Nephron progenitor cell (in vitro differentiated cells): ENCODE data around the gene ALDH1A2.
A peak's percentile ranks its signal among the peaks of the same experiment; 100 is the strongest.

ENCODE experiments used
- DNase-seq: peaks from one replicate; pipeline ENCODE4 v3.0.0; 2021
- H3K27ac Mint-ChIP-seq: 2 replicates; pipeline ENCODE4 v1.8.0; 2021; ENCODE audit warnings: mild to moderate bottlenecking, moderate library complexity, mixed read lengths
- H3K27me3 Mint-ChIP-seq: 2 replicates; pipeline ENCODE4 v1.8.0; 2021; ENCODE audit warnings: mild to moderate bottlenecking, low read depth, mixed read lengths; ENCODE audit not compliant: poor library complexity
- H3K36me3 Mint-ChIP-seq: 2 replicates; pipeline ENCODE4 v1.8.0; 2021; ENCODE audit warnings: low read depth, mixed read lengths
- H3K4me1 Mint-ChIP-seq: 2 replicates; pipeline ENCODE4 v1.8.0; 2021; ENCODE audit warnings: mixed read lengths
- H3K4me3 Mint-ChIP-seq: 2 replicates; pipeline ENCODE4 v1.8.0; 2021; ENCODE audit warnings: mild to moderate bottlenecking, moderate library complexity, mixed read lengths
- H3K9me3 Mint-ChIP-seq: 2 replicates; pipeline ENCODE4 v1.8.0; 2021; ENCODE audit warnings: mild to moderate bottlenecking, moderate library complexity, mixed read lengths
- CTCF ChIP-seq: fragments of 200-600 bp; sonication (generic); IDR thresholded peaks from 2 replicates; pipeline ENCODE4 v1.5.0; 2021; ENCODE audit warnings: antibody characterized with exemption

ALDH1A2 gene

DNA sequence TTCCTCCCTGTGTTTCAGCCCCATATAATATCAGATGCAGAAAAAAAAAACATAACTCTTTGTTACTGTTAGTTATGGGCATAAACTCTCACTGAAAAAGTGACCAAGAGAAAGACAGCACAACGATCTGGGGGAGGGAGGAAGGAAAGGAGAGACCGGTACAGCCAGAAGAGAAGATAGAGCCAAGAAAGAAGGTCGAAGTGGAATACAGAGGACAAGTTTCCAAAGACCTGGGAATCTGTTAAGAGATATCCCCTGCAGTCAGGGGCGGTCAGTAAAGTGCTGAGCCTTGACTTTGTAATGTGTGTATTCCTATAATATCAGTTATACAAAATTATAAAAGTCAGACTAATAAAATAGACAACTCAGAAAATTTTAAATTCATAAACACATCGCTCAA, 3.3 kb downstream of the ALDH1A2 start:
- DNase-seq = no peak
- no peak for TF ChIP-seq CTCF
- no peaks in the 10 kb centered on the region for H3K36me3 Mint-ChIP-seq
- H3K27me3 Mint-ChIP-seq = peaks cover 25% of the 10 kb centered on the region
- H3K4me1 Mint-ChIP-seq = peaks cover 72% of the 10 kb centered on the region
- H3K27ac Mint-ChIP-seq = peak overlapping the region; percentile 34
- H3K4me3 Mint-ChIP-seq = peak overlapping the region; percentile 85
- H3K9me3 Mint-ChIP-seq = no peaks in the 10 kb centered on the region

DNA sequence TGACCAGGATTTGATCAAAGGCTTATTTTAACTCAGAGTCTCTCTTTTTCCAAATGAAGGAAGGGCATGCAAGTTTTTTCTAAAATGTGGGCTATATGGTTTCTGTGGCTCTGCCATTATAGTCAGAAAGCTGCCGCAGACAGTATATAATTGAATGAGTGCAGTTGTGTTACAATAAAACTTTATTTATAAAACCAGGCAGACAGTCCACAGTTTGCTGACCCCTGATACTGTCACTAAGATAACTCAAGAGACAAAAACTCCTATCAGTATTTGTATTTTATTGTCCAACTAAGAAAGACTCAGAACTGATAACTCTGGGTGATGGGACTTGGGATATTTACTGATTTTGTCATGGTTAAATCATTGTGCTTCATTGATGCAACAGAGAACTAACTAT, 4.9 kb downstream of the ALDH1A2 start:
- Mint-ChIP-seq H3K9me3 (no peaks in the 10 kb centered on the region), H3K27ac (no peak overlapping the region), H3K27me3 (peaks cover 25% of the 10 kb centered on the region), H3K4me3 (peak overlapping the region; percentile 20), H3K4me1 (peaks cover 67% of the 10 kb centered on the region), H3K36me3 (no peaks in the 10 kb centered on the region)
- no peak for TF ChIP-seq CTCF
- DNase-seq = no peak

DNA sequence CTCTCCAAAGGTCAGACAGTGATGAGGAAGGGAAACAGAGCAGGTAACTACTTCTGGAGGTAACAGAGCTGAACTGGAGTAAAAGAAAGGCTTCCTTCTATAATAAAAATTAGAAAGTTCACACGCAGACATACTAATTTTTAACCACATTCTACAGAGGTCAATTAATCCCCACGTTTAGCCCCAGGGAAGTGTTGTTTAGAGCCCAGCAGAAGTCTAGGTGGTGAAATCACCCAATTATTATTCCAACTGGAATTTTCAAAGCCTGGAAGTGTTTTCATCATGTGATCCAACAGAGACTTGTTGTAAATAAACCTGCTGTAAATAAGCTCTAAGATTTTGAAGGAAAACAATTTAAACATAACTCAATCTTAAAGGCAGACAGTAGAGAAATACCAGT, 6.8 kb downstream of the ALDH1A2 start:
- Mint-ChIP-seq H3K4me1 (peaks cover 72% of the 10 kb centered on the region), H3K27me3 (peaks cover 9% of the 10 kb centered on the region), H3K9me3 (no peaks in the 10 kb centered on the region), H3K4me3 (no peak overlapping the region), H3K27ac (no peak overlapping the region), H3K36me3 (no peaks in the 10 kb centered on the region)
- no peak for TF ChIP-seq CTCF
- no peak for DNase-seq

GRCh38 chr15:58058073-58058472, 7.4 kb downstream of the ALDH1A2 start:
- peaks cover 8% of the 10 kb centered on the region for H3K27me3 Mint-ChIP-seq
- no peak overlapping the region for H3K27ac Mint-ChIP-seq
- no peaks in the 10 kb centered on the region for H3K36me3 Mint-ChIP-seq
- no peak for TF ChIP-seq CTCF
- H3K4me3 Mint-ChIP-seq = no peak overlapping the region
- DNase-seq = no peak
- H3K9me3 Mint-ChIP-seq = no peaks in the 10 kb centered on the region
- peaks cover 72% of the 10 kb centered on the region for H3K4me1 Mint-ChIP-seq

DNA sequence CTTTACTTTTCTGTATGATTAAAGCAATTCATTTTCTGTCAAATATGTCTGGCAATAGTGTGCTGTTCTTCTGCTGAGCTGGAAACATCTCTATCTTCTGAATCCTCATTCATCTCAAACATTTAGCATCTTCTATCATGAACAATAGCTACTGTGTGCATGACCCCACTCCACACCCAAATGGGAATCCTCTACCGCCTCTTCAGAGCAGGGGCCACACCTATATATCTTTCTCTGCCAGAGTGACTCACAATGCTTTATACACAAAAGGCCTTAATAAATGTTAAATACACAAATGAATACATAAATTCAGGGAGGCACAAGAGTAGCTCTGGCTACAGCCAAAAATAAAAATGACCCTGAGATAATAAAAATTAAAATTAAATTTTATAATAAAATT, 8.0 kb downstream of the ALDH1A2 start:
- no peak overlapping the region for H3K27ac Mint-ChIP-seq

More for the DNA sequence above, 8.0 kb downstream of the ALDH1A2 start:
- Mint-ChIP-seq H3K27me3 (peaks cover 8% of the 10 kb centered on the region), H3K9me3 (no peaks in the 10 kb centered on the region), H3K36me3 (no peaks in the 10 kb centered on the region), H3K4me3 (no peak overlapping the region), H3K4me1 (peaks cover 72% of the 10 kb centered on the region)
- no peak for TF ChIP-seq CTCF
- no peak for DNase-seq
